ENCODE measurements around the gene C1orf116.

C1orf116 gene

DNA sequence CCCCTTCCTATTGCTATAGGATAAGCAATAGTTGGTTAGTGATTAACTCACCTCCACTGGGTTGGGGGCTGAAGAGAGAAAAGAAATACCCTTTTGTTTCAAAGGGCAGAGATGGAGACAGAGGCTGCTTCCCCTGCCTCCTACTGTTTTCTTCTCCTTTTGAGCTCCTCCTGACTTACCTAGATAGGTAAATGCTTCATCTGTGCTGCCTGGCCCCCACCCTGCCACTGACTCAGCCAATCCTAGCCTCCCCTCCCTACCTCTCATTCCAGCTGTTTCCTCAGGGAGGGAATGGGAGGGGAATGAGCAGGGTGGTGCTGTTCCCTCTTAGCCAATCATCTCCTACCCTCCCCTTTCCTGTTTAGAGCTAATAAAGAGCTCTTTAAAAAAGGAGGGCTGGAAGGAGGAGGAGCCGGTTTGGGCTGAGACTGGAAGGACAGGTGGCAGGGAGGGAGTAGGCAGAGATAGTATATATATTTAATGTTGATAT is at the start of gene C1orf116:
Gene C1orf116 (minus strand): TSS at position 229 of the 490 bp plus-strand sequence. CDS start 5,158 bp downstream, outside the sequence.
- no peak for DNase-seq (ENCODE audit: extremely low read depth in 1 of 2, low read depth in 1 of 2)

DNA sequence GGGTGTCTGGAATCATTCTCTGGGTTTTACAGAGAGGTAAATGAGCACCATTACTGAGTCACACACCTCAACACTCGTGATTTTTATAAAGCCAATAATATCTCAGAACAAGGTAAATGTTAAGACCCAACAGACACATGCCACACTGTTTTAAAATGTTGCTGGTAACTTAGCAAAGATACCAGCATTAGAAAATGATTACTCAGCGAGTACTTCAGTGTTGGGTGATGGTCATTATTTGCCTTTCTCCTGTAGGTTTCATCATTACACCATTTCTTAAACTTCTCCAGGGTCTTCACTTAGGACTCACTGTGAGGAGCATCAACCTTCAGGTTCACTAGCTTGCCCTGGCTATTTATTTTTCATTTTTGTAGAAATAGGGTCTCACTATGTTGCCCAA is 49.2 kb upstream of the C1orf116 start:
- DNase-seq (ENCODE audit: extremely low read depth in 1 of 2, low read depth in 1 of 2) = no peak

GRCh38 chr1:207081088-207081487 is 48.5 kb upstream of the C1orf116 start:
- DNase-seq (ENCODE audit: extremely low read depth in 1 of 2, low read depth in 1 of 2) = no peak

- no peak for DNase-seq (ENCODE audit: extremely low read depth in 1 of 2, low read depth in 1 of 2)
Measured at GRCh38 chr1:207079706-207080241, 47.2 kb upstream of the C1orf116 start.

DNA sequence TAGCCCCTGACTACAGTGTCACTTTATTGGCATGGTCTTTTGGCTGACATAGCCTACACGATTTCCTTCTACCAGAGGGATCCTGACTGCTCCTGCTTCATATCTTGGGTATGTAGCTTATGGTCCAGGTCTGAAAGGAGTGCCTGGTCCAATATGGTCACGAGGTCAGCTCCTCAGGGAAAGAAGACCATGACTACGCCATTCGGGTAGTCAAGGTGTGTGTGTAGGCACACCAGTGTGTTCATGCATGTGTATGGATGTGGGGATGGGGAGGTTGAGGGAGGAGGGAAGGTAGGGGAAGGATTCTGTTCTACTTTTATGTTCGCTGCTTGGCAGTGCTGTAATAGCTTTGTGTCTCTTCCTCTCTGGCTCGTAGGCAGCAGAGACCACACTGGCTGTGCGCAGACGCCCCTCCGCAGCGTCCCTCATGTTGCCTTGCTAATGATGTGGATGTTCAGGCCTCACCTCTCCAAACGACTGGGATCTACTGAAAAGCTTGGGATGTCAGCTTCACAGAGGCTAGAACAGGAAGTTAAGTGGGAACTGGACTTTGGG is 46.1 kb upstream of the C1orf116 start:
- DNase-seq (ENCODE audit: extremely low read depth in 1 of 2, low read depth in 1 of 2) = no peak

DNA sequence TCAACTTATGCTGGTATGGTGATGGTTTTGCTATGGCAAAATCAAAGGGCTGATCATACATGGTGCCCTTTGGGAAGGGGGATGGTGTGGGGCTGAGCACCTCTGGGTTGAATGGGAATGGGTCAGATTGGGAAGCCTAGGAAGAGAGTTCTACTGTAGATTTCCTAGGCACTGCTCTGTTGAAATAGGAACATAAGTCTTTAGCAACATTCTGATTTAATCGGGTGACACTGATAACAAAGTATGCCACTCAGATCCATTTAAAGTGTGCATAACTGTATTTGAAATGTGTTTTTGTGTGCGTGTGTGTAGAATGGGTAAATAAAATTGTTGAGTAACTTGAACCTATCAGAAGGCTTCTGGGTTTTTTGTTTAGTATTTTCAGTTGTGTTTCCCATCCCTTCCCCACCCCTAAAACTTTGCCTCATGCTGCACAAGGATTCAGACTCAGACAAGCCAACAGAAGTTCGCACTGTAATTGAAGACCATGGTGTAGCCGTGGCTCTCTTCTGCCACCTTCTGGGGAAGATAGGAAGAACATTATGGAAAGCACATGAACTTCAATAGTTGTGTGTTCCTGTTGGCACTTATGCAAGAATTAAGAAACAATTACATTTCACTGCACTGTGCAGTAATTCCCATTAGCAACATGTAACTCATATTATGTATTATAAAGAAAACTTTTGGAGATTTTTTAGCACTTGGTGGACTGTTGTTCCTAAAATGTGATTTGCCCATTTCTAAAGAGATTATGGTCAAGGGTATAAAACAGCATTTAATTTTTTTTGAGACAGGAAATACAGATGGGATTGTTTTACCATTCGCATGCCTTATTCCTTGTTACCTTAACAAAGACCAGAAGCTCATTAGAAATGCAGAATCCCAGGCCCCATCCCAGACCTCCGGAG is 45.2 kb upstream of the C1orf116 start:
- peak in 1 of 2 donors; percentile 23 for DNase-seq (ENCODE audit: extremely low read depth in 1 of 2, low read depth in 1 of 2)

- no peak for DNase-seq (ENCODE audit: extremely low read depth in 1 of 2, low read depth in 1 of 2)
Measured at GRCh38 chr1:207077012-207077411, 44.5 kb upstream of the C1orf116 start.

GRCh38 chr1:207076181-207076955 is 43.8 kb upstream of the C1orf116 start:
- DNase-seq (ENCODE audit: extremely low read depth in 1 of 2, low read depth in 1 of 2) = no peak

- DNase-seq (ENCODE audit: extremely low read depth in 1 of 2, low read depth in 1 of 2) = no peak
Measured at GRCh38 chr1:207073906-207074820, 41.6 kb upstream of the C1orf116 start.

- no peak for DNase-seq (ENCODE audit: extremely low read depth in 1 of 2, low read depth in 1 of 2)
Measured at GRCh38 chr1:207072233-207072632, 39.7 kb upstream of the C1orf116 start.

GRCh38 chr1:207071426-207071825 is 38.9 kb upstream of the C1orf116 start:
- no peak for DNase-seq (ENCODE audit: extremely low read depth in 1 of 2, low read depth in 1 of 2)

DNA sequence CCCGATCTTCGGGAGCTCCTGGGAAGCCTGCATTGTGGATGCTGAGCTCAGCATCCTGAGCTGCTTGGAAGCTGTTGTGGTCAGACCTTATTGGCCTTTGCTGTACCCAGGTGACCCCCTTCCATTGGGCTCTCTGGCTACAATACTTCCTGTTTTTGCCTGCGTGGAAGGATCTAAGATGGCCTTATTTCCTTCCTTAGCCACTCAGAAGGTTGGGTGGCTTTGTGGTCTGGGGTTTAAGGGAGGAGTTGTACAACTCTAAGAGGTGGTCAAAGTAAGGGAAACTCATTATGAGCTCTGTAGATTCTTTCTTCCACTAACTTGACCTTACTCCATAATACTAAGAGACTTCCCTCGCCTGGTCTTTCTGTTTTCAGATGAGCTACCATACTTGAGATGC is 38.3 kb upstream of the C1orf116 start:
- no peak for DNase-seq (ENCODE audit: extremely low read depth in 1 of 2, low read depth in 1 of 2)

DNA sequence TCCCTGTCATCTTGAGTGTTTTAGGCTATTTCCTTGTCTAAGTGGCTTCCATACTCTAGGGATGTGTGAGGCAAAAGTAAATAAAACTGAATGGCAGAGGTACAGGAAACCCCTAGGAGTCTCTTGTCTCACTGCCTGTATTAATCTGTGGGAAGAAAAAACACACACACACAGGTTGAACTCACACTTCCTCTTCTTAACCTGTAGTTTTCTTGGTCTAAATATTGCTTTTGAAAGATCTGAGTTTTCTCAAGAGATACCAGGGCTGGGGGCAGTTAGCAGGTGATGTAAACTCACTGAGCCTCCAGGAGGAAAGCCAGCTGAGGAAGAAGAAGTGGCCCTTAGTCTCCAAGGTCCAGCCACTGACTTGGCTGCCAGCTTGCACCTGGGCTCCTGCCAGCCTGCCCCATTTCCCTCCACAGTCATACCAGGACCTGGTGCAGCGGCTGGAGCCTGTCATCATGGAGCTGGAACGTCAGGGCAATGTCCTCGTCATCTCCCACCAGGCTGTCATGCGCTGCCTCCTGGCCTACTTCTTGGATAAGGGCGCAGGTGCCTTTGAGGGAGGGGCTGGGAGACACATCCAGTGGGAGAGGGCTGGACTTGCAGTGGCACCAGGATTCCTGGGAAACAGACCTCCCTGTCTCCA is 37.4 kb upstream of the C1orf116 start:
- no peak for DNase-seq (ENCODE audit: extremely low read depth in 1 of 2, low read depth in 1 of 2)

- no peak for DNase-seq (ENCODE audit: extremely low read depth in 1 of 2, low read depth in 1 of 2)
Measured at GRCh38 chr1:207069061-207069460, 36.5 kb upstream of the C1orf116 start.

GRCh38 chr1:207067665-207068064 is 35.1 kb upstream of the C1orf116 start:
- DNase-seq (ENCODE audit: extremely low read depth in 1 of 2, low read depth in 1 of 2) = no peak

GRCh38 chr1:207067185-207067584 is 34.6 kb upstream of the C1orf116 start:
- DNase-seq (ENCODE audit: extremely low read depth in 1 of 2, low read depth in 1 of 2) = no peak

GRCh38 chr1:207064561-207064960 is 32.0 kb upstream of the C1orf116 start:
- DNase-seq (ENCODE audit: extremely low read depth in 1 of 2, low read depth in 1 of 2) = no peak

DNA sequence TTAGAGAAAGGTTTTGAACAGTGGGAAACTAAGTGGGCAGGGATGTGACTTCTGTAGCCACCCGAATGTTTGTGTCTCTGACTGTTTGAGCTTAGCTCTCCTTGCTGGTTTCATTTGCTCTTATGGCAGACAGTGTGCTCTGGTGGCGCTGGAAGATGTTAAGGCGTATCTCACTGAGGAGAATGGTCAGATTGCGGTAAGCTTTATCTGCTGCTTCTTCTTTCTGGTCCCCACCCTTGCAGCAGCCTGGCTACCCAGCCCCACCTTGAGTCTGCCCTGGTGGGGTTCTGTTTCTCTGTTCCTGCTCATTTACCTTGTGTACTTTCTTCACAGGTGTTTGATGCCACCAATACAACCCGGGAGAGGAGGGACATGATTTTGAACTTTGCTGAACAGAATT is 30.5 kb upstream of the C1orf116 start:
- no peak for DNase-seq (ENCODE audit: extremely low read depth in 1 of 2, low read depth in 1 of 2)

- no peak for DNase-seq (ENCODE audit: extremely low read depth in 1 of 2, low read depth in 1 of 2)
Measured at GRCh38 chr1:207062058-207062457, 29.5 kb upstream of the C1orf116 start.

GRCh38 chr1:207060596-207060995 is 28.0 kb upstream of the C1orf116 start:
- DNase-seq (ENCODE audit: extremely low read depth in 1 of 2, low read depth in 1 of 2) = no peak

Measured in stimulated activated CD8-positive, alpha-beta memory T cell treated with anti-CD3 and anti-CD28 coated beads, Interleukin-7, amount 100 ng/mL, for 48 hours (primary cell).